ENCODE data around the gene ARHGEF6.

GRCh38 chrX:136662104-136662503, 118.6 kb downstream of the ARHGEF6 start:
- TF ChIP-seq, protein P1, sequence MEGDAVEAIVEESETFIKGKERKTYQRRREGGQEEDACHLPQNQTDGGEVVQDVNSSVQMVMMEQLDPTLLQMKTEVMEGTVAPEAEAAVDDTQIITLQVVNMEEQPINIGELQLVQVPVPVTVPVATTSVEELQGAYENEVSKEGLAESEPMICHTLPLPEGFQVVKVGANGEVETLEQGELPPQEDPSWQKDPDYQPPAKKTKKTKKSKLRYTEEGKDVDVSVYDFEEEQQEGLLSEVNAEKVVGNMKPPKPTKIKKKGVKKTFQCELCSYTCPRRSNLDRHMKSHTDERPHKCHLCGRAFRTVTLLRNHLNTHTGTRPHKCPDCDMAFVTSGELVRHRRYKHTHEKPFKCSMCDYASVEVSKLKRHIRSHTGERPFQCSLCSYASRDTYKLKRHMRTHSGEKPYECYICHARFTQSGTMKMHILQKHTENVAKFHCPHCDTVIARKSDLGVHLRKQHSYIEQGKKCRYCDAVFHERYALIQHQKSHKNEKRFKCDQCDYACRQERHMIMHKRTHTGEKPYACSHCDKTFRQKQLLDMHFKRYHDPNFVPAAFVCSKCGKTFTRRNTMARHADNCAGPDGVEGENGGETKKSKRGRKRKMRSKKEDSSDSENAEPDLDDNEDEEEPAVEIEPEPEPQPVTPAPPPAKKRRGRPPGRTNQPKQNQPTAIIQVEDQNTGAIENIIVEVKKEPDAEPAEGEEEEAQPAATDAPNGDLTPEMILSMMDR (conservative IDR thresholded peaks at IDR 0.05; ENCODE audit: low read length): no peak
- TF ChIP-seq EZH2phosphoT487 (IDR thresholded peaks at IDR 0.05; ENCODE audit: borderline replicate concordance, low read depth, low read length): no peak
